LNCaP clone FGC (cell line): ENCODE data around the gene ADAM10.

Experiments
- DNase-seq: peaks from one replicate; pipeline ENCODE4 v3.0.0-alpha.2; 2011; ENCODE audit warnings: low read depth
- H3K4me3 ChIP-seq: 2 replicates; pipeline ENCODE4 v1.5.1; 2011; ENCODE audit warnings: mild to moderate bottlenecking, low read depth, low read length, control low read depth
- CTCF ChIP-seq: IDR thresholded peaks from 2 replicates; pipeline ENCODE4 v1.5.1; 2012; ENCODE audit warnings: mild to moderate bottlenecking; ENCODE audit not compliant: control insufficient read depth, insufficient read depth; ENCODE audit errors: extremely low read depth

ADAM10 gene

GRCh38 chr15:58666957-58667356 is 82.5 kb downstream of the ADAM10 start:
- DNase-seq = no peak
- TF ChIP-seq CTCF = no peak
- no peak overlapping the region for H3K4me3 ChIP-seq

GRCh38 chr15:58665672-58666071 is 83.8 kb downstream of the ADAM10 start:
- no peak for DNase-seq
- H3K4me3 ChIP-seq = no peak overlapping the region
- TF ChIP-seq CTCF = no peak

GRCh38 chr15:58650102-58650501 is 99.4 kb downstream of the ADAM10 start:
- no peak overlapping the region for H3K4me3 ChIP-seq
- no peak for TF ChIP-seq CTCF
- DNase-seq = no peak

GRCh38 chr15:58649175-58649574 is 100.3 kb downstream of the ADAM10 start:
- no peak for DNase-seq
- no peak for TF ChIP-seq CTCF
- no peak overlapping the region for H3K4me3 ChIP-seq

- no peak overlapping the region for H3K4me3 ChIP-seq
- no peak for DNase-seq
- no peak for TF ChIP-seq CTCF
Observed at GRCh38 chr15:58643996-58644395, 105.5 kb downstream of the ADAM10 start.

GRCh38 chr15:58641660-58642059 is 107.8 kb downstream of the ADAM10 start:
- DNase-seq = no peak

More at GRCh38 chr15:58641660-58642059, 107.8 kb downstream of the ADAM10 start:
- no peak for TF ChIP-seq CTCF
- H3K4me3 ChIP-seq = no peak overlapping the region
